Adrenal gland (tissue), 5 donors: ENCODE measurements around the gene CEP83.

Source experiments
- CTCF ChIP-seq, 6 experiments: fragments of 450-650 bp in 4 of 6; fragments of 200-600 bp in 2 of 6; sonication (generic) in 1 of 6; IDR thresholded peaks; 1 replicate in 5 of 6; 2 replicates in 1 of 6; pipeline versions ENCODE4 v1.5.1 to v1.8.0; 2016 to 2021; ENCODE audit warnings: antibody characterized with exemption in 6 of 6, mild to moderate bottlenecking in 2 of 6, moderate library complexity in 1 of 6
- POLR2A ChIP-seq, 2 donors: fragments of 450-650 bp; IDR thresholded peaks; one replicate each; pipeline ENCODE4 v1.6.1; 2017; ENCODE audit warnings: antibody characterized with exemption in 2 of 2, mild to moderate bottlenecking in 2 of 2, moderate library complexity in 1 of 2
- donor health status: DM: no; HTN: no; CAD: no.

GRCh38 chr12:94264736-94265485, 194.8 kb downstream of the CEP83 start:
- TF ChIP-seq CTCF (IDR thresholded peaks at IDR 0.05), result no peak
- no peak for TF ChIP-seq POLR2A (IDR thresholded peaks at IDR 0.05)
